Right cardiac atrium (tissue), 5 donors: ENCODE data around the gene COL8A2. TPM values are rescaled to one million over a fixed set of nuclear protein-coding genes. Genes with fewer than 3 reads are reported as not detected.
A peak's percentile ranks its signal among the peaks of the same experiment; 100 is the strongest.

Source experiments
- ATAC-seq, 2 donors: fragments of 200-7000 bp; cut with Tn5 transposase; one replicate each; pipeline versions ENCODE4 v1.8.0 to v1.9.1; 2020; ENCODE audit warnings: moderate library complexity in 2 of 2, mild to moderate bottlenecking in 1 of 2
- DNase-seq, 3 donors: peaks; one replicate each; pipeline ENCODE4 v3.0.0-alpha.2; 2020
- H3K27ac ChIP-seq: one replicate; pipeline ENCODE4 v1.5.1; 2013; ENCODE audit warnings: mild to moderate bottlenecking, low read length, control low read depth, moderate library complexity
- H3K27me3 ChIP-seq: one replicate; pipeline ENCODE4 v1.6.1; 2013; ENCODE audit not compliant: control insufficient read depth, insufficient read depth
- H3K4me1 ChIP-seq: one replicate; pipeline ENCODE4 v1.6.1; 2013; ENCODE audit warnings: low read length; ENCODE audit not compliant: control insufficient read depth, insufficient read depth
- H3K4me3 ChIP-seq: one replicate; pipeline ENCODE4 v1.5.1; 2013; ENCODE audit warnings: low read length, control low read depth
- H3K9me3 ChIP-seq: one replicate; pipeline ENCODE4 v1.6.1; 2013; ENCODE audit warnings: low read length; ENCODE audit not compliant: control insufficient read depth
- WGBS: extraction: QIAGEN DNeasy Blood & Tissue Kit; methylation state at CpG from one replicate; pipeline ENCODE4 v1.1.7; 2013; 5-methylcytosine and 5-hydroxymethylcytosine counted together
- intact Hi-C, 4 donors: fragments of 100-400 bp; cut with DNase I; formaldehyde crosslinking; loops; one replicate each; pipeline versions ENCODE4 v1.11.0 to v1.14.0; 2022 to 2023
- polyA plus RNA-seq: library from polyadenylated mRNA; stranded (reverse); fragments of 200-250 nt; gene quantifications from one replicate; pipeline ENCODE4 v1.2.3, GENCODE V29; 2013
- total RNA-seq, 4 donors: library from RNA; stranded (reverse); fragmentation: NEBNext Ultra II Directional; extraction: Animal tissue kit (Norgen Biotek cat#: 25700); gene quantifications; one replicate each; pipeline ENCODE4 v1.2.1, GENCODE V29; 2021
- donor health status: healthy with polysubstance abuse.
- donor health status: DM: no; HTN: yes; CAD: no.
- donor health status: DM: no; HTN: no; CAD: no.
- donor health status: DM: no; HTN: yes; CAD: no; lungs with severe emphysema.
- donor health status: DM: yes; HTN: yes; CAD: no.

Gene COL8A2
- total and polyA plus RNA-seq, 5 donors = 2.4 to 4.1 (median 3.1) TPM

DNA sequence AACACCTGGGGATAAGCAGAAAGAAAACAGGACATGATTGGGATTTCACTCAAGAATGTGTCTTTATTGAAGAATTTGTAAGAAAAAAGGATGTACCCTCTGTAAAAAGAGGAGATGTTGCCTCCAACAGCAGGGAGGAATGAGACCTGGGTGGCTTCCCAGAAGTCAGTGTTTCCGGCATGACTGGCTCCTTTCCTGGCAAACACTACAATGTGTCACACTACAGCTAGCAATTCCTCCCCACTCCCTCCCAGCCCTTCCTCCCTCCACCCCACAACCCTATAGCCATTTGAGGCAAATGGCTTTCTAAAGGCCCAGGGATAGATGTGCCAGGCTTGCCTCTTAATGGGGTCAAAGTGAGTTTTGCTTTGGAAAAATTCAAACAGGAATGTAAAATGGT is 11.5 kb upstream of the COL8A2 start:
- intact Hi-C loops = loop anchor here in 1 of 4 donors (5.0 kb wide), 1 partner anchor 34 kb away; no protein-coding TSS in a partner anchor
- Histone ChIP-seq H3K4me1 (peaks cover 8% of the 10 kb centered on the region), H3K27ac (peak overlapping the region; percentile 82), H3K27me3 (no peaks in the 10 kb centered on the region), H3K4me3 (no peak overlapping the region), H3K9me3 (no peaks in the 10 kb centered on the region)
- DNase-seq = peak; percentile 48 to 66 (median 62)
- WGBS = 36% methylated on average over 1 of the region's 1 CpG
- peak; percentile 66 to 78 for ATAC-seq

DNA sequence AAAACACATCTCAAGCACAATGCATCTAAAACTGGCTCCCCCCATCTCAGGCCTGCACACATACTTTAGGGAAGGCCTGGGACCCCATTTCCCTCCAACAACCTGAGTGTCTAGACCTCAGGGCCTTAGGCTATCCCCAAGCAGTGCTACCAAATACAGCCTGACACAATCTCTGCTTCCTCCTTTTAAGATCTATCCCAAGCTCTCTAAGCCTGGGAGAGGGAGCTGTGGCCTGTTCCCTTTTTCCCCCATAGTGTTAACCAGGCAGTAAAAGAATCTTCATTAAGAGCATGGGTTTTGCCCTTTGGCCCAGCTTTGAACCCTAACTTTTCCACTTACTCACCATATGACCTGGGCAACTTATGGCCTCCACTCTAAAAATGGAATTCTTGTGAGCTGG is 10.8 kb upstream of the COL8A2 start:
- peak in 1 of 3 donors; percentile 4 for DNase-seq
- ATAC-seq = no peak
- Histone ChIP-seq H3K27ac (peak overlapping the region; percentile 69), H3K9me3 (no peaks in the 10 kb centered on the region), H3K4me1 (peaks cover 8% of the 10 kb centered on the region), H3K27me3 (no peaks in the 10 kb centered on the region), H3K4me3 (no peak overlapping the region)
- intact Hi-C loops = loop anchor here in 3 of 4 donors (2.0 to 5.0 kb wide), 3 partner anchors 33 to 39 kb away; no protein-coding TSS in a partner anchor

DNA sequence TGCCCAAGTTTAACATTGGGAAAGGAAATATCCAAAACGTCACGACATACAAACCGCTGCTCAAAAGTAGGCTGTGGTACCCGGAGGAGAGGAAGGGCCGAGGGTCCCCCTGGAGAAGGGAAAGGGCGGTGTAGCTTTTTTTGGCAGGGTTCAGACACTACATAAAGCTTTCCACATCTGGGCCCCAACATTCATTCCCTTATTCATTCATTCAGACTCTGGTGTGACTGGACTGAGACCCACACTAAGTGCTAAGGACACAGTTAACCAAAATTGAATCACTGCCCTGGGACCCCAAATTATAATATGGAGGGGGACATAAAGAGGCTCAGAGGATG is 10.3 kb upstream of the COL8A2 start:
- WGBS = 46% methylated on average over 6 of the region's 6 CpGs
- Histone ChIP-seq H3K4me1 (peaks cover 8% of the 10 kb centered on the region), H3K27me3 (no peaks in the 10 kb centered on the region), H3K4me3 (no peak overlapping the region), H3K9me3 (no peaks in the 10 kb centered on the region), H3K27ac (no peak overlapping the region)
- ATAC-seq (peak in 1 of 2 donors; percentile 10), DNase-seq (peak in 2 of 3 donors; percentile 2 to 12)
- intact Hi-C loops = loop anchor here in 3 of 4 donors (2.0 to 5.0 kb wide), 3 partner anchors 33 to 38 kb away; no protein-coding TSS in a partner anchor

DNA sequence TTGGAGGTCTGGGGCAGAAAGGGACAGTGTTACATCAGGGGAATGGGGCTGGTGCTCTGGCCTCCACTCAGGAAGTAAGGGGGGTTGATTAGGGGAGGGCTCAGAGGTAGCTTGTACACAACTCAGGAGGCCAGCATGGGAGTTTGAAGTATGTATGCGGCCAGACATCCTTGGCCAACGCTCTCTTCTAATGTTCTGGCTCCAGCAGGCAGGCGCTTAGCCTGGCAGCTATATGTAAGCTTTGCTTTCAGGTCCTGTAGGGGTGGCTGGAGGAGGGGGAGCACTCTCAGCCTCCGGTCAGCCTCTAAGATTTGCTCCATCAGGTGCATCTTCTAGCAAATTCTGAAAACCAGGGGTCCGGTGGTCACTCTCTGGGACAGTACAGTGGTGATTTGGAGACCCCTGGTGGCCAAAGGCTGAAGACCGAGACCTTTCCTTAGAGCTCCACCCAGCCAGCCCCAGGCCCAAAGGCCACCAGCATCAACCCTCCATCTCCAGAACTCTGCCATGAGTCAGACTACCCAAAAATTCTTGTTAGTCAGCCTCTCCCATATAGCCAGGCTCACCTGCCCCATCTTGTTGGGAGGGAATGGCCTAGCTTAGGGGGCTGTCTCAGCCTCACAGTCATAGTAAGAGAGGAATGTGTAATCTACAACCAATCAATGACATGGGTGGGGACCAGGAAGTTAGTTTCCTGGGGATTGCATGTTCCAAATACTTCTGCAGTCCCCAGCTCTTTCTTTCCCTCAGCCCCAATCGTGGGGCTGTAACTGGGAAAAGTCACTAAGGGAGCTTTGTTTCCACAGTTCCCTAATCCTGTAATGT is 9.7 kb upstream of the COL8A2 start:
- Histone ChIP-seq H3K4me3 (no peak overlapping the region), H3K9me3 (no peaks in the 10 kb centered on the region), H3K27ac (peak overlapping the region; percentile 63), H3K4me1 (peaks cover 7% of the 10 kb centered on the region), H3K27me3 (no peaks in the 10 kb centered on the region)
- 58% methylated on average over 7 of the region's 7 CpGs for WGBS
- DNase-seq (peak; percentile 58 to 81 (median 74)), ATAC-seq (peak; percentile 62 to 73)
- intact Hi-C loops = loop anchor here in 3 of 4 donors (2.0 to 5.0 kb wide), 3 partner anchors 32 to 38 kb away; no protein-coding TSS in a partner anchor

DNA sequence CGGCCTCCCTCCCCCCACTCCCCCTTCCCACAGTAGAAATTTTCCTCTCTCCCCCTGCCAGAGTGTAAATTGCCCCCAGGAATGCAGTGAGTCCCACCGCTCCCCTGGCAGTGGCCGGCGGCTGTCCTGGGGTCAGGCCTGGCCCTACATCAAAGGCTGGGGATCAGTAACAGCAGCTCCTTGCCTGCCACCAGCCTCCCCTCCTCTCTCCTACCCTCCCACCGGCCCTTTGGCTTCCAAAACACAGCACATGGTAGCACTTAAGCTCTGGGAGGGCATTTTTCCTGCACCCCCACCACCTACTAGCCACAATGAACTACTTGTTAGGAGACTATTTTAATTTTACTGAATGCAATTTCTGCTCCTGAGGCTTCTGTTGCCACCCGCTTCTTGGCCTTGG is 9.0 kb upstream of the COL8A2 start:
- no peak for DNase-seq
- intact Hi-C loops = loop anchor here in 2 of 4 donors (2.0 kb wide), 2 partner anchors 35 to 37 kb away; no protein-coding TSS in a partner anchor
- WGBS = 63% methylated on average over 6 of the region's 6 CpGs
- Histone ChIP-seq H3K9me3 (no peaks in the 10 kb centered on the region), H3K27me3 (no peaks in the 10 kb centered on the region), H3K4me1 (peaks cover 7% of the 10 kb centered on the region), H3K4me3 (no peak overlapping the region), H3K27ac (no peak overlapping the region)
- ATAC-seq = no peak

DNA sequence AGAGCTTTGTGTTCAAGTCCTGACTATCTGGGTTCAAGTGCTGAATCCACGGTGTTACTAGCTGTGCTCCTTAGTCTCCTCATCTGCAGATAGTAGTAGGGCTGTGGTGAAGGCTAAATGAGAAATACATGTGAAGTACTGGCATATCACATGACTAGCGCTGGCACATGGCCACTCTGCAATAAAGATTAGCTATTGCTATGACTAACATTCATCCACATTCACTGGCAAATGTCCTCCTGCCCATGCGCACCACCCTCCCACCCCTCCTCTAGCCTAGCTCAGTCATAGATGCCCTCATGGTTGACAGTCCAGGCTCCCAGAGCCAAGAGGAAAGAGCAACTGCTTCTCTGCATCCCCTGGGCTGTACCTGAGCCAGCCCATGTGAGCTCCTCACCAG is 8.5 kb upstream of the COL8A2 start:
- ATAC-seq = peak; percentile 40 to 55
- DNase-seq = peak in 2 of 3 donors; percentile 61 to 66
- Histone ChIP-seq H3K27ac (no peak overlapping the region), H3K27me3 (no peaks in the 10 kb centered on the region), H3K4me1 (peaks cover 7% of the 10 kb centered on the region), H3K4me3 (no peak overlapping the region), H3K9me3 (no peaks in the 10 kb centered on the region)
- 63% methylated on average over 3 of the region's 3 CpGs for WGBS
- intact Hi-C loops = no loop called here

DNA sequence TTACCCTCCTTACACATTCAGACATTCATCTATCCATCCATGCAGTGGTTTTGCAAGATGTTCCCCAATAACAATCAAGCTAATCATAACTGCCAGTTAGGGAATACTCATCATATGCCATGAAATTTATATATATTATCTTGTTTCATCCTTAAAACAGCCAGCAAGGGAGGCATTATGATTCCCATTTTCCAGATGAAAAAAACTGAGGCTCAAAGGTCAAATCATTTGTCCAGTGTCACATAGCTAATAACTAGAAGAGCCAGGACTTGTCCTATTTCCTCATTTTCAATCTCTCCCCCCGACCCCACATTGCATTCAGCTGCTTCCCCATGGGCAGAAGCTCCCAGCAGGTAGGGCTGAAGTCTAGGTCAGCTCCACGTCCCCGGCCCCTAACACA is 7.0 kb upstream of the COL8A2 start:
- Histone ChIP-seq H3K27ac (no peak overlapping the region), H3K4me1 (peaks cover 4% of the 10 kb centered on the region), H3K9me3 (no peaks in the 10 kb centered on the region), H3K4me3 (no peak overlapping the region), H3K27me3 (no peaks in the 10 kb centered on the region)
- whole genome bisulfite sequencing = 73% methylated on average over 3 of the region's 3 CpGs
- DNase-seq = no peak
- no peak for ATAC-seq
- intact Hi-C loops = no loop called here

DNA sequence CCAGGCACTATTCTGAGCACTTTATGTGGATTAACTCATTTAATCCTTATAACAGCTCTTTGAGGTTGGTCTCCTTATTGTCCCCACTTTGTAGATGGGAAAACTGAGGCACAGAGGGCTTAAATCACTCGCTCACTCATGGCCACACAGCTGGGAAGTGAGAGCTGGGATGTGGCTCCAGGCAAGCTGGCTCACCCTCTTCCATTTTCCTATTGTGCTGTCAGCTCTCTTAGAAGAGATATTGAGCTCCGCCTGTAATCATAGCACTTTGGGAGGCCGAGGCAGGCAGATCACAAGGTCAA is 3.8 kb upstream of the COL8A2 start:
- Histone ChIP-seq H3K27ac (no peak overlapping the region), H3K4me3 (no peak overlapping the region), H3K9me3 (no peaks in the 10 kb centered on the region), H3K27me3 (no peaks in the 10 kb centered on the region), H3K4me1 (no peaks in the 10 kb centered on the region)
- intact Hi-C loops = no loop called here
- DNase-seq (no peak), ATAC-seq (no peak)
- WGBS = 87% methylated on average over 3 of the region's 3 CpGs

DNA sequence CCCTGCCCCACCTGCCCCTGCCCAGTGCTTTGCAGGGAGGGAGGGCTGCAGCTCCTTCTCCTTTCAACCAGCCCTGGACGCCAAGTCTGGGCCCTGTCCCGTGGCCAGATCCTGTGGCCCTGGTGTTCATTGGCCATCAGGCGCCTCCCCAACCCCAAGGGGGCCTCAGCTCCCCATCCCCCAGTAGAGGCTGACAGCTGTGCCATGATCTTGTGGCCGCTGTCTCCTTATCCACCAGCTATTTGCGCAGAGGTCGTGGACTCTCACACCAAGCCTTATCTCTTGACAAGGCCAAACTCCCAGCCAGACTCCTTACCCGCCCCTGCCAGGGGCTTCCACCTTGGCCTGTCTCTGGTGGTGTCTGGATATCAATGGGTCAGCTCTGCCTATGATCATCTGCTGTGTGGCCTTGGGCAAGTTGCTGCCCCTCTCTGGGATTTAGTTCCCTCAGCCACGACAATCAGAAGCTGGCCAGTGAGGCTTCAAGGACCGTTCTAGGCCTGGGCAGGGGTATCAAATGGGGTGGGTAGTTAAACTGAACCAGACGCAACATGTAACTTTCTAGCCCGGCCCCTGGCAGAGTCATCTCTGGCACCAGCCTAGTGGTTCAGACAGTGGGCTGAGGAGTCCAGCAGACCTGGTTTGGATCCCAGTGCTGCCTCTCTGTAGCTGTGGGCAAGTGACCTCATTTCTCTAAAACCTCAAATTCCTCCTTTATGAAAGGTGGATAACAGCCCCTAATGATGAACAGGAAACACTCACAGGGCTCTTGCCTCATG is 3.3 kb upstream of the COL8A2 start:
- no peaks in the 10 kb centered on the region for H3K9me3 ChIP-seq
- no peaks in the 10 kb centered on the region for H3K27me3 ChIP-seq
- no peak overlapping the region for H3K27ac ChIP-seq
- ATAC-seq (no peak), DNase-seq (peak in 1 of 3 donors; percentile 28)
- 76% methylated on average over 11 of the region's 11 CpGs for WGBS
- H3K4me1 ChIP-seq = no peaks in the 10 kb centered on the region
- intact Hi-C loops = no loop called here
- no peak overlapping the region for H3K4me3 ChIP-seq

DNA sequence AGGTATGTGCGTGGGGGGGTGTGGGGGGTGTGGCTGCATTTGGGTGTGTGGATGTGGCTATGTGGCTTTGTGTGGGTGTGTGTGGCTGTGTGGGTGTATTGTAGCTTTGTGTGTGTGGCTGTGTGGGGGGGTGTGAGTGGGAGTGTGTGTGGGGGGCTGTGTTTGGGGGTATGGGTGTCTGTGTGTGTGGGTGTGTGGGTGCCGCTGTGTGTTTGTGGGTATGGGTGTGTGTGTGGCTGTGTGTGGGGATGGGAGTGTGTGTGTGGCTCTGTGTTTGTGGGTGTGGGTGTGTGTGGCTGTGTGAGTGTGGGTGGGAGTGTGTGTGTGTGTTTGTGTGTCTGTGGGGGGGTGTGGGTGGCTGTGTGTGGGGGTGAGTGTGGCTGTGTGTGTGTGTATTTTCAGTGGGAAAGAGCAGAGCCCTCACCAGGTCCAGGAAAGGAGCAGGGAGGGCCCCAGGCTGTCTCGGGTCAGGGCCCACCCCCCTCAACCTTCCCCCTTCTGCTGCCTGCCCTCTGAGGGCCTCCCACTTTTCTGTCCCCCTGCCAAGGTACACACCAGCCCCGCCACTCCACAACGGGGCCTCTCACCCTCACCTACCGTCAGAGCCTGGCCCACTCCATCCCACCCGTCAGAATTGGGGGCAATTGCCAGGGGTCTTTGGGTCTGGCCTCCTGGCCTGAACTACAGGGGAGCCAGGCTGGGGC is 1.9 kb upstream of the COL8A2 start:
- WGBS = 56% methylated on average over 7 of the region's 7 CpGs
- no peaks in the 10 kb centered on the region for H3K27me3 ChIP-seq
- no peak overlapping the region for H3K27ac ChIP-seq
- no peak for DNase-seq
- no peaks in the 10 kb centered on the region for H3K4me1 ChIP-seq
- no peak overlapping the region for H3K4me3 ChIP-seq
- no peak for ATAC-seq
- intact Hi-C loops = no loop called here
- H3K9me3 ChIP-seq = no peaks in the 10 kb centered on the region
